ENCODE results near the gene CD96.
A peak's percentile ranks its signal among the peaks of the same experiment; 100 is the strongest.
"Not testable (repeated sequence)": the region's sequence is repeated elsewhere in the genome, so short reads cannot be mapped to it uniquely, and the experiment has no call there.

The CD96 gene

DNA sequence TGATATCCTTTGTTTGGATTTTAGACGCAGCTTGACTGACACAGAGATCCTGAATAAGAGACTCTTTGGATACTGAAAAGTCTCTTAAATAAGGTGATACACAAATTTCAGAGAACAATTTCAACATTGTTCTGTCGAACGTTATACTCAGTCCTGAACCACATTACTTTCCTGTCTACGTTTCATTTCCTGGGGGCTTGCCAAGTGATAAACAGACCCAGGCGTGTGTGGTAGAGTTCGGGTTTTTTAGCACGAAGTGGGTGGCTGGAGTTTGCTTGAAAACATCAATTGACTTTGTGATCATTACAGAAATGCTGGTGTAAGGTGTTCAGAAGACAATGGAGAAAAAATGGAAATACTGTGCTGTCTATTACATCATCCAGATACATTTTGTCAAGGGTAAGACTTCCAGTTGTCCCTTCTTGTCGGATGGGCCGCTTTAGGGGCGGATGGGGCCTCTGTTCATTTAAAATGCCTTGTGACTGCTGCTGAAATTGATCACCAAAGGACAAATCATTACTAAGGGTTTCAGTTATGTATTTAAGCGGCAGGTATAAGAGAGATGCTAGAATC is at the start of gene CD96:
CD96 (plus strand) TSS at position 287 of the 573 bp plus-strand sequence; CDS start at position 339, 52 bp downstream.
- peak; percentile 82 for DNase-seq

DNA sequence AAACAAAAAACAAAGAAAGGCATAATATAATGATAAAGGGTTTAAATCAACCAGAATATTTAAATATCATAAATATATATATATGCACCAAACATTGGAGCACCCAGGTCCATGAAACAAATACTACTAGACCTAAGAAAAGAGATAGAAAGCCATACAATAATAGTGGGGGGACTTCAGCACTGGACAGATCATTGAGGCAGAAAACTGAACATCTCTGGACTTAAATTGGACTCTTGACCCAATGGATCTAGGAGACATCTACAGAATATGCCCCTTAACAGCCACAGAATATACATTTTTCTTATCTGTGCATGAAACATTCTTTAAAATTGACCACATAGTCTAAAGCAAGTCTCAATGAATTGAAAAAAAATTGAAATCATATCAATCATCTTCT is 48.7 kb upstream of the CD96 start:
- no peak for DNase-seq

GRCh38 chr3:111496894-111497559 is 45.0 kb upstream of the CD96 start:
- DNase-seq: no peak

GRCh38 chr3:111498022-111498421 is 44.0 kb upstream of the CD96 start:
- DNase-seq: no peak

DNA sequence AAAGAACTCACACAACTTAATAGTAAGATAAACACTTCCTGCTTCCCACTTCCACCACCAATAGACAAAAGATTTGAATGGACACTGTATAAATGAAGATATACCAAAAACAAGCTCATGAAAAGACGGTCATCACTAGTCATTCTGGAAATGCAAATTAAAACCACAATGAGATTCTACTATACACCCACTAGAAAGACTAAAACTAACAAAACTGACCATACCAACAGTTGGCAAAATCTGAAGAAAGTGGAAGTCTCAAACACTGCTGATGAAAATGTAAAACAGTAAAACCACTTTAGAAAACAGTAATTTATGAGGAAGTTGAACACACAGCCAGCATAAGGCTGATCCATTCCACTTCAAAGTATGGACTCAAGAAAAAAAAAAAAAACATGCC is 35.6 kb upstream of the CD96 start:
- DNase-seq: no peak

- no peak for DNase-seq
Measured at GRCh38 chr3:111509308-111509707, 32.7 kb upstream of the CD96 start.

DNA sequence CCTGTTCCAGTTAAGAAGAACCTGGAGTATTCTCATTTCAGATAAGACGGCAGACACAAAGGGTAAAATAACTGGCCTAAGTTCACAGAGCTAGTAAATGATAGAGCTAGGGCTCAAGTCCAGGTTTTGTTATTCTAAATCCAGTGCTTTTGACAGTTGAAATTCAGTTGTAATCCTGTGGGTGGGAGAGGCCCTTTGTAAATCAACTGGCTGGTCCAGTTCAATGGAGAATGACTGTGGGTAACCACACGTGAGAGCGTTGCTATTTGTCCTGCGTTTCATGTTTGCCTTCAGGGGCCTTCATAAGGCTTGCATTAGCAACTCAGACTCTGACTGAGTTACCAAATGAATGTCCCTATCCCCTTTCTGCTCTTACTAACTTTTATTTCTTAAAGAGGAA is 24.2 kb upstream of the CD96 start:
- DNase-seq: no peak

DNA sequence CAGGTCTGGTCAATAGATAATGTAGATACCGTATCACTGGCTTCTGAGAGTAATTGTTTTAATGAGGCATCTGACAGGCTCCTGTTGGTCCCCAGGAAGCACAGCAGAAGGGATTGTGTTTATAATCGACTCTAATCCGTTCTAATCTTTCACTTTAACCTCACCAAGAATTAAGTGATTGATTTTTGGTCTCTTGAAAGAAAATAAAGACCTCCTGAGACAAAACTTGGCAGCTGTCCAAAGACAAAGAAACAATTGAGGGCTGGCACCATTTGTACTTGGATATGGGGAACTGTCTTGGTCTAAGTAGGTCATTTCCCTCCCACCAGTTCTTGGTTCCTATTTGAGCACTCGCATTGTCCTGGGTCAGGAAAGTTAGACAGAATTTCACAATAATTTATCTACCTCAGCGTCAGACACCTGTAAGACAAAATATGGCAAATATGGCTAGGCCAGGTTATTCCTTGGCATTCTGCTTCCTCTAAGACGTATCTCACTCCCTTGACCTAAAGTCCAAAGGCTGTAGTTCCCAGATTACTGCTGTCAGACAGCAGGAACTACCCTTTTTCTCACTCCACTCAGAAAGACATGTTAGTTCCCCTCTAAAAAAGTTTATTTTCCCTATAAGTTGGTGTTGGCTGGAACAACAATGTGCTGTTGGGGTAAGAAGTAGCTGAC is 22.7 kb upstream of the CD96 start:
- DNase-seq: no peak

- no peak for DNase-seq
Measured at GRCh38 chr3:111521891-111522290, 20.1 kb upstream of the CD96 start.

DNA sequence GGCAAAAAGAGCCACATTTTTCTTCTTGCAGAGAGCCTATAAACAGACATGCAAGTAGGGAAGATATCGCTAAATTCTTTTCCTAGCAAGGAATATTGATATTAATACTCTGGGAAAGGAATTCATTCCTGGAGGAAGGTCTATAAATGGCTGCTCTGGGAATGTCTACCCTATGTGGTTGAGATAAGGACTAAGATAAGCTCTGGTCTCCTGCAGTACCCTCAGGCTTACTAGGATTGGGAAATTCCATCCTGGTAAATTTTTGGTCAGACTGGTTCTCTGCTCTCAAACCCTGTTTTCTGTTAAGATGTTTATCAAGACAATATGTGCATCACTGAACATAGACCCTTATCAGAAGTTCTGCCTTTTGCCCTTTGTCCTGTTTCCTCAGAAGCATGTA is 17.5 kb upstream of the CD96 start:
- DNase-seq: not testable (repeated sequence)

DNA sequence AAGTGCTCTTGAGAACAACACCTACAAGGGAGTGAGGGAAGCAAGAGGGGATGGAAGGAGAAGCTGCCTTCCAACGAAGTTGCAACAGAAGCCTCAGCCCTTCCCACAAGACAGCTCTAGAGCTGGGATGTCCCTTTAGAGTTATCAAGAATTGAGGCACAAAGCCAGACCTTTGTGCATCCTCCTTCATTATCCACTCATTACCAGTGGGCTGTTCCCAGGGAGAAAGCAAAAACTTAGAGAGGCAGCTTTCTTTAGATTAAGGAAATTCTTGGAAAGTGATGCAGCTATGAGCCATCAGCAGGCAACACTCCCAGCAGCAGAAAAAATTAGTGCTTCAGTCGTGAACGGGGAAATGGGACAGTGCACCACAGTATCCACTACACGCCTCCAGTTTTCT is 10.6 kb upstream of the CD96 start:
- DNase-seq: no peak

DNA sequence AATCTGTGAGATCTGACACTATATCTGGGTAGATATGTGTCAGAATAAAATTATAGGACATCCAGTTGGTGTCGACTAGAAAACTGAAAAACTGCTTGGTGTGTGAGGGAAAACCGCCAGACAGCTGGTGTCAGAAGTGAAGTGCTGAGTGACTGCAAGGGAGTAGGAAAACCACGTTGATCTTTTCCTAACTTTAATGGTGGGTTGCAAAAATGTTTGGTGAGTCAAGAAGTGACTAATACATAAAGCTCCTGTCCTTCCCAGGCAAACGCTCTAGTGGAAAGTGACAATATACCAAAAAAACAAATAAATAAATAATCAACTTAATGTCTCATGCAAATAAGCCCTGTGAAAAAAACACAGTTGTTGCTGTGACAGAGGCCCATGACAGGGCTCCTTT is 7.3 kb upstream of the CD96 start:
- no peak for DNase-seq

- no peak for DNase-seq
Measured at GRCh38 chr3:111538111-111538510, 3.9 kb upstream of the CD96 start.

- DNase-seq: peak; percentile 13
Measured at GRCh38 chr3:111538681-111539083, 3.3 kb upstream of the CD96 start.

GRCh38 chr3:111539351-111540331 is 2.4 kb upstream of the CD96 start:
- peak; percentile 79 for DNase-seq

- DNase-seq: no peak
Measured at GRCh38 chr3:111541391-111541790, 606 bp upstream of the CD96 start.

GRCh38 chr3:111542611-111543300 is 759 bp downstream of the CD96 start:
- DNase-seq: no peak

DNA sequence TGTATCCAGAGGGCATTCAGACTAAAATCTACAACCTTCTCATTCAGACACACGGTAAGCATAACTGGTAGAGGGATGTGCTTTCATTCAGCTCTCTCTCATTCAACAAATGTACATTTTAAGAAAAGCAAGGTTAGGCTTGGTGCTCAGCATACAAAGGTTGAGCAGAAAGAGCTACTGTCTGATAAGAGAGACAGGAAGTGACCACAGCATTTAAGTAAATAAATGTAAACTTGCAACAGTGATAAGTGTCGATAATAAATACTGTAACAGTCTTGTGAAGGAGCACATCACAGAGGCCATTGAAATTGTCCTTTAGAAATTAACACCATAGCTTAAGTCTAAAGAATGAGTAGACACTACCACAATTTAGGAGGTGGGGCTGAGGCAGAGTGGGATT is 3.4 kb downstream of the CD96 start:
- DNase-seq: no peak

GRCh38 chr3:111547631-111548030 is 5.6 kb downstream of the CD96 start:
- peak; percentile 63 for DNase-seq

DNA sequence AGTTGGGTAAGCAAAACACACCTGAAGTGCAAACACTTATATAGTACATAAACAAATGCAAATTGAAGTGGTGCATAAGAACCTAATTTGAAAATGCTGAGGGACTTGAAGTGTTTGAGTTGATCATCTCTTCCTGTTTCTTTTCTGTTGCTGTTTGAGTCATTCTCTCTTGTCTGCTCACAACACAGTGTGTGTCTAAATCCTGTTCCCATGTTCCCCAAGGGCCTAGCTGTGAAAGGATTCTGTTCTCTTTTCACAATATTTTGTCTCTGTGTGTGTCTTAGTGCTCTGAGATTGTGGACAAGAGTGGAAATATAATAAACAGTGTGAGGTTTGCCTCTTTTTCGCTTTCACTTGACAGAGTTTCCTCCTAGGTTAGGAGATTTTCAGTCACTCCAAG is 6.1 kb downstream of the CD96 start:
- no peak for DNase-seq

DNA sequence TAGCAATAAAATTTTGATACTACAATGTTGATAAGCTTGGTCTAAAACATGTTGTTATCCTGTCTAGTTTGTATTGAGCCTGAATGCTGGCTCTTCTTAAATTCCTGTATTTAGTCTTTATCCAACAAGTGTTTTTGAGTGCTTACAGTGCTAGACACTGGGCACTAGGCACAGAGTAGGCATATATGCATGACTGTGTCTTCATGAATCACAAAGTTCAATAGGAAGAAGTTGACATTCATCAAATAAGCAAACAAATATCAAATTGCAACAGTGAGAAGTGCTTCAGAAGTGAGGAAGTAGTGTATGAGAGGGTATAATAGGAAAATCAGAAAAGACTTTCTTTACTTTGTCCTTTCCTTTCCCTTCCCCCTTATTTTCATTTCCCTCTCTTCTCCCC is 6.8 kb downstream of the CD96 start:
- no peak for DNase-seq

DNA sequence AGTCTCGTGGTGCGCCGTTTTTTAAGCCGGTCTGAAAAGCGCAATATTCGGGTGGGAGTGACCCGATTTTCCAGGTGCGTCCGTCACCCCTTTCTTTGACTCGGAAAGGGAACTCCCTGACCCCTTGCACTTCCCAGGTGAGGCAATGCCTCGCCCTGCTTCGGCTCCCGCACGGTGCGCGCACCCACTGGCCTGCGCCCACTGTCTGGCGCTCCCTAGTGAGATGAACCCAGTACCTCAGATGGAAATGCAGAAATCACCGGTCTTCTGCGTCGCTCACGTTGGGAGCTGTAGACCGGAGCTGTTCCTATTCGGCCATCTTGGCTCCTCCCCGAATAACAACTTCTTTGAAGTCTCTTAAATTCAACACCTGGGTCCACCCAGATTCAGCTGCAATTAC is 19.9 kb downstream of the CD96 start:
- not testable (repeated sequence) for DNase-seq

DNA sequence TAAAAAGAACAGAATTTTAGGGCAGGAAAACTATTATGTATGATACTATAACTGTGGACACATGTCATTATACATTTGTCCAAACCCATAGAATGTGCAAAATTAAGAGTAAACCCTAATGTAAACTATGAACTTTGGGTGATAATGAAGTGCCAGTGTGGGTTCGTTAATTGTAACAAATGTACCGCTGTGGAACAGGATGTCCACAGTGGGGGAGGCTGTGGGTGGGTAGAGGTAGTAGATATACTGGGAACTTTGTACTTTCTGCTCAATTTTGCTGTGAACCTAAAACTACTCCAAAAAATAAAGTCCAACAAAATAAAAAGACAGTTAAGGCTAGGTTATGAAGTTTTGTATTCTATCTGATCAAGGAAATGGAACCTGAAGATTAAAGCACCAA is 24.8 kb downstream of the CD96 start:
- DNase-seq: peak; percentile 12
